Smooth muscle cell (in vitro differentiated cells): ENCODE results near the gene ARRB1. TPM values are rescaled to one million over a fixed set of nuclear protein-coding genes. Genes with fewer than 3 reads are reported as not detected.

Experiments used
- DNase-seq: peaks from one replicate; lab custom pipeline; 2025; ENCODE audit not compliant: unreplicated experiment; lab: John Stamatoyannopoulos, UW
- H2AFZ ChIP-seq: fragments of 200-600 bp; sonication (generic); 2 replicates; pipeline ENCODE4 v1.6.0; 2016; ENCODE audit warnings: antibody characterized with exemption, low read depth, mild to moderate bottlenecking
- H3F3A ChIP-seq: fragments of 200-600 bp; sonication (generic); 2 replicates; pipeline ENCODE4 v1.6.0; 2017; ENCODE audit warnings: antibody characterized with exemption, low read depth
- H3K27ac ChIP-seq: fragments of 200-600 bp; sonication (generic); 2 replicates; pipeline ENCODE4 v1.5.1; 2016; ENCODE audit warnings: low read depth, mild to moderate bottlenecking
- H3K27me3 ChIP-seq: fragments of 200-600 bp; sonication (generic); 2 replicates; pipeline ENCODE4 v1.6.1; 2016; ENCODE audit warnings: low read depth, mild to moderate bottlenecking
- H3K36me3 ChIP-seq: fragments of 200-600 bp; sonication (generic); 2 replicates; pipeline ENCODE4 v1.5.1; 2016; ENCODE audit warnings: low read depth
- H3K4me1 ChIP-seq: fragments of 200-600 bp; sonication (generic); 2 replicates; pipeline ENCODE4 v1.5.1; 2016; ENCODE audit warnings: low read depth
- H3K4me2 ChIP-seq: fragments of 200-600 bp; sonication (generic); 2 replicates; pipeline ENCODE4 v1.6.0; 2016; ENCODE audit warnings: mild to moderate bottlenecking
- H3K4me3 ChIP-seq: fragments of 200-600 bp; sonication (generic); 2 replicates; pipeline ENCODE4 v1.5.1; 2016; ENCODE audit warnings: mild to moderate bottlenecking
- H3K79me2 ChIP-seq: fragments of 200-600 bp; sonication (generic); 2 replicates; pipeline ENCODE4 v1.6.0; 2016; ENCODE audit warnings: low read depth, mild to moderate bottlenecking
- H3K9ac ChIP-seq: fragments of 200-600 bp; sonication (generic); 2 replicates; pipeline ENCODE4 v1.6.0; 2016; ENCODE audit warnings: low read depth
- H3K9me3 ChIP-seq: fragments of 200-600 bp; sonication (generic); replicated peaks from 2 replicates; pipeline ENCODE4 v1.5.1; 2016; ENCODE audit warnings: low read depth
- H4K20me1 ChIP-seq: fragments of 200-600 bp; sonication (generic); 2 replicates; pipeline ENCODE4 v1.6.0; 2016; ENCODE audit warnings: low read depth
- CTCF ChIP-seq: fragments of 200-600 bp; sonication (generic); IDR thresholded peaks from 2 replicates; pipeline ENCODE4 v1.5.1; 2017; ENCODE audit warnings: borderline replicate concordance, mild to moderate bottlenecking, antibody characterized with exemption; ENCODE audit not compliant: insufficient read depth, poor library complexity, severe bottlenecking
- WGBS: methylation state at CpG from one replicate; pipeline ENCODE4 v1.1.7; 2016; ENCODE audit warnings: low lambda C conversion rate; 5-methylcytosine and 5-hydroxymethylcytosine counted together
- polyA plus RNA-seq: library from polyadenylated mRNA; unstranded; fragments of >200 nt; fragmentation: Nextera tagmentation; extraction: Ambion mirVana; gene quantifications from 2 replicates; pipeline ENCODE4 v1.2.1, GENCODE V29; 2016
- total RNA-seq: library from RNA; depleted of rRNA; stranded (reverse); fragments of >200 nt; gene quantifications from 2 replicates; pipeline ENCODE4 v1.2.3, GENCODE V29; 2014

The ARRB1 gene
- total and polyA plus RNA-seq, 2 experiments from 2014 or later: 4.6 to 16.9 TPM

DNA sequence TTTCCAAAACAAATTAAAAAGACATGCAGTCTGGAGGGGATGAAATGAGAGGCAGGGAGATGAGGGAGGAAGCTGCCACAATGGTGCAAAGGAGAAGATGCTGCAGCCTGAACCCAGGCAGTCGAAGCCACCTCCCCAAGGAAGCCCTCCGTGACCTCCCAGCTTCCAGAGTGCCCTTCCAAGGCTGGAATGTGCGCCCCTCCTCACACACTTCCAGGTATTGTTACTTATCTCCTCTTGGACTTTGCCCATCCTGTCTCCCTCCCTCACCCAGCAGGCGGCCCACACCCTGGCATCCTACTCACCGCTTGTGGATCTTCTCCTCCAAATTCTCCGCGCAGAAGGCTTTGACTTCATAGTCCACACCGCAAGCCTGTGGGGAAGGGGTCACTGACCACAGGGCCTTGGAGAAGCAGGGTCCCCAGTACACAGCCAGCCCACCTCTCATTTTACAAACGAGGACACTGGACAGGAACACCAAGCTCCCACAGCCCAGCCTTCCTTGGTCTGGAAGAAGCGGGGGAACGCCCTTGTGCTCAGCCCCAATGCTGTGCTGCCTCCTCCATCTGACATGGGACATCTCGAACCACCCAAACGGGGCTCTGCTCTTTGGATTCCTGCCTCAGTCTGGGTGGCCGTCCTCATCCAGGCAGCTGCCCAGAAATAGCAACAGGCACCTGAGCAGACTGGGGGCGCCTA is 70.5 kb downstream of the ARRB1 start:
- H3K9ac ChIP-seq: no peak overlapping the region
- 96% methylated on average over 15 of the region's 15 CpGs for WGBS

DNA sequence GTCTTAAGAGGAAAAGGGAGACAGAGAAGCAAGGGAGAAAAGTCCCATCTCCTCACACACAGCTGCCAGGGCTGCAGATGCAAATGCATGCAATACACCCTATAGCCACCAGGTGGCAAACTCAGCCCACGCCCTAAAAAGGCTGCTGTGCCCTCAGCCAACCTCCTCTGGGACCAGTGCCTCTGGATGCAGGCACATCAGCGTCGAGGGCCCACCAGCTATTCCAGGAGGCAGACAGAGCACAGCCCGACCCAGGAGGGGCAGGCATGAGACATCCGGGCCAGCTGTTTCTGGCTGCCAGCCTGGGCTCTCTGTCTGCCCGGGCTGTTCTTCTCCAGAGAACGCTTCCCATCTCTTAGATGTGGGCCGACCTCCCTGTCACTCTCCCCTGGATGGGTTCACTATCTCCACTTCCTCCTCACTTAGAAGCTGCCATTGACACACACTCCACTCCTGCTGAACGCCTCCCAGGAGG is 71.2 kb downstream of the ARRB1 start:
- Histone ChIP-seq H3K27ac (no peak overlapping the region), H4K20me1 (no peaks in the 10 kb centered on the region), H2AFZ (no peak overlapping the region), H3K36me3 (no peaks in the 10 kb centered on the region), H3K9ac (no peak overlapping the region), H3K4me3 (no peak overlapping the region), H3K4me2 (no peak overlapping the region), H3F3A (peaks cover 3% of the 10 kb centered on the region), H3K4me1 (no peaks in the 10 kb centered on the region), H3K9me3 (no peaks in the 10 kb centered on the region), H3K79me2 (no peaks in the 10 kb centered on the region), H3K27me3 (no peaks in the 10 kb centered on the region)
- TF ChIP-seq CTCF: peak; percentile 88
- 35% methylated on average over 9 of the region's 9 CpGs for WGBS
- DNase-seq: peak; percentile 25

More for the DNA sequence above, 70.5 kb downstream of the ARRB1 start:
- H3K27ac ChIP-seq: no peak overlapping the region
- DNase-seq: no peak
- no peaks in the 10 kb centered on the region for H3K79me2 ChIP-seq
- H3K4me1 ChIP-seq: no peaks in the 10 kb centered on the region
- no peak overlapping the region for H2AFZ ChIP-seq
- no peak overlapping the region for H3K4me2 ChIP-seq
- H3K9me3 ChIP-seq: no peaks in the 10 kb centered on the region
- H3K36me3 ChIP-seq: no peaks in the 10 kb centered on the region
- peaks cover 3% of the 10 kb centered on the region for H3F3A ChIP-seq
- no peak overlapping the region for H3K4me3 ChIP-seq
- H4K20me1 ChIP-seq: no peaks in the 10 kb centered on the region
- no peaks in the 10 kb centered on the region for H3K27me3 ChIP-seq
- no peak for TF ChIP-seq CTCF

- H4K20me1 ChIP-seq: no peaks in the 10 kb centered on the region
- H3K9ac ChIP-seq: no peak overlapping the region
- H2AFZ ChIP-seq: no peak overlapping the region
- no peak overlapping the region for H3K4me2 ChIP-seq
- no peak for DNase-seq
- H3K79me2 ChIP-seq: no peaks in the 10 kb centered on the region
- H3K4me1 ChIP-seq: no peaks in the 10 kb centered on the region
- TF ChIP-seq CTCF: no peak
- no peaks in the 10 kb centered on the region for H3K36me3 ChIP-seq
- H3K4me3 ChIP-seq: no peak overlapping the region
- no peaks in the 10 kb centered on the region for H3K9me3 ChIP-seq
- peaks cover 3% of the 10 kb centered on the region for H3F3A ChIP-seq
- no peak overlapping the region for H3K27ac ChIP-seq
- no peaks in the 10 kb centered on the region for H3K27me3 ChIP-seq
- 42% methylated on average over 5 of the region's 5 CpGs for WGBS
Measured at GRCh38 chr11:75279273-75279672, 72.2 kb downstream of the ARRB1 start.
